Measurements from ENCODE around the gene ENTPD3.

ENTPD3 gene

DNA sequence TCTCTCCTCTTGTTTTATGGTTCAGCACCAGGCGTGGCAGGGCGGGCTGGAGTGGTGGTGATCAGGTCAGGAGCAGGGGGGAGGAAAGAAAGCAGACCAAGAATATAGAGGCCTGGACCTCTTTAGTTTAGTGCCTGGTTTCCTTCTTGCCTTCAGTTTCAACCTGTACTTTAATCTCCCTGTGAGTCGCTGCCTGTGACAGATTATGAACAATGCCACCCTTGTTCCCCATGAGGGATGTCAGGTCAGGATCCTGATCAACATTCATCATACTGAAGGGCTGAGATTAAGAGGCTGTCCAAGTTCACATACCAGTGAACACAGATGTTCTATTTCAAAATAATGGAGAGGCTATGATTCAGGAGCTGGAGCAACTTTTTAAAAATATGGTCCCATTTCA is 11.4 kb downstream of the ENTPD3 start:
- Histone ChIP-seq H3K9ac (no peak overlapping the region), H3K36me3 (no peaks in the 10 kb centered on the region), H3K9me3 (0 out of 2 replicates have a peak, but pooled peaks cover 5% of the 10 kb centered on the region), H4K20me1 (no peaks in the 10 kb centered on the region), H3K27me3 (no peaks in the 10 kb centered on the region), H3K4me2 (no peak overlapping the region), H3K4me3 (no peak overlapping the region), H3K4me1 (no peaks in the 10 kb centered on the region), H3K27ac (no peak overlapping the region)
- no peak for TF ChIP-seq Cebpa-rat (IDR thresholded peaks at IDR 0.05)

DNA sequence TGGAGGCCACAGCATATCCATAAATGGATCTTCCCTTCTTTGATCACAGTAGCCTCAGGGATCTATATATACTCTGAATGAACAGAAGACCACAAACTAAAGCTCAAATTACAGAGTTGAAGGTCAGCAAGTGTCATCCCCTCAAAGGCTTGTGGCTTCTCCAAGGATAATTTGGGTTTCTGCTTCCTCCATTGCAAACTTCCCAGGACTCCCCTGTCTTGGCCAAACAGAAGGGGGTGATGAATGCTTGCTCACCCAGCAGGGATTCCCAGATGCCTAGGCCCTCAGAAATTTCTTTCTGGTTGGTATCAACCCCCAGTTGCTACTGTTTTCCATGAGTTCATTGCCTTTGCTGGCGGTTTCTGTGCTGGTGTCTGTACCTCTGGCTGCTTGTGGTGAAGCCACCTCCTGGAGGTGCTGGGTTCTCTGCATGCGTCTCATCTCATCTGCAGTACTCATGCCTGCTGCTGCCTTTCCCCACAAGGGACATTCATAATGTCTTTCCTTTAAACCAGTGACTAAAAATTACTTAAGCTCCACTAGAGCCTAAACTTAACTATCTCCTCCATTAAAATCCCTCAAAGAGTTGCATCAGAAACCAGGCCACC is 17.7 kb downstream of the ENTPD3 start:
- Histone ChIP-seq H3K9me3 (no peaks in the 10 kb centered on the region), H3K27ac (no peak overlapping the region), H3K4me1 (no peaks in the 10 kb centered on the region), H3K9ac (no peak overlapping the region), H3K4me3 (no peak overlapping the region), H3K36me3 (no peaks in the 10 kb centered on the region), H3K4me2 (no peak overlapping the region), H4K20me1 (no peaks in the 10 kb centered on the region), H3K27me3 (no peaks in the 10 kb centered on the region)
- TF ChIP-seq Cebpa-rat (IDR thresholded peaks at IDR 0.05): no peak

DNA sequence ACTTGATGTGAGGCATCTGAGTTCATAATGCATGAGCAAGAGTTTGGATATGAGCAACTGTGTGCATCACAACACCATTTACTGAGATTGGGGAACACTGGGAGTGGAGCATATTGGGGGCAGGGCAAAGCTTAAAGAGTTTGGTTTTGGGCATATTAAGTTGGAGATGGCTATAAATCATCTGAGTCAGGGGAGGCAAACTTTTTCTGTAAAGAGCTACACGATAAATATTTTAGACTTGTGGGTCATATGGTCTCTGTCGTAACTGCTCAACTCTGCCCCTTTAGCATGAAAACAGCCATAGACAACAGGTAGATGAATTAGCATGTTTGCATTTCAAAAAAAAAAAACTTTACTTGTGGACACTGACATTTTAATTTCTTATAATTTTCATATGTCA is 20.0 kb downstream of the ENTPD3 start:
- Histone ChIP-seq H3K36me3 (no peaks in the 10 kb centered on the region), H3K27ac (no peak overlapping the region), H3K9me3 (no peaks in the 10 kb centered on the region), H4K20me1 (no peaks in the 10 kb centered on the region), H3K27me3 (no peaks in the 10 kb centered on the region), H3K4me1 (no peaks in the 10 kb centered on the region), H3K9ac (no peak overlapping the region), H3K4me2 (no peak overlapping the region), H3K4me3 (no peak overlapping the region)
- no peak for TF ChIP-seq Cebpa-rat (IDR thresholded peaks at IDR 0.05)

DNA sequence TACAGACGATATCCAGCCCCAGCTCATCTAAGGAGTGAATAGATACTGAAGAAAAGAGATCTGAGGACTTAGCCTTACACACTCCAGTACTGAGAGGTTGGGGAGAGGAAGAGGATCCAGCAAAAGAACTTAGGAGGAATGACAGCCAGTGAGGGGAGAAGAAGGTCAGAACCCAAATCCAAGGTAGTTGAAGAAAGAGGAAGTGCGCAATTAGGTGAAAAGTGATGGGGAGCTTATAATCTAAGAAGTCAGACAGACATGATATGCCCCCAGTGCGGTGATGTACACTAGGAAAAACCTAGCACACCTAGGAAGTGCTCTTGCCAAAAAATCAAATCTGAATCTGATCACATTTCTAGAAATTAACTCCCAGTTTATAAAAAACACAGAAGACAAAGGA is 20.6 kb downstream of the ENTPD3 start:
- no peak overlapping the region for H3K4me2 ChIP-seq
- H3K9me3 ChIP-seq: no peaks in the 10 kb centered on the region
- TF ChIP-seq Cebpa-rat (IDR thresholded peaks at IDR 0.05): no peak
- no peak overlapping the region for H3K4me3 ChIP-seq
- H3K4me1 ChIP-seq: no peaks in the 10 kb centered on the region
- no peaks in the 10 kb centered on the region for H3K27me3 ChIP-seq
- no peaks in the 10 kb centered on the region for H3K36me3 ChIP-seq
- no peaks in the 10 kb centered on the region for H4K20me1 ChIP-seq
- H3K9ac ChIP-seq: no peak overlapping the region
- no peak overlapping the region for H3K27ac ChIP-seq

DNA sequence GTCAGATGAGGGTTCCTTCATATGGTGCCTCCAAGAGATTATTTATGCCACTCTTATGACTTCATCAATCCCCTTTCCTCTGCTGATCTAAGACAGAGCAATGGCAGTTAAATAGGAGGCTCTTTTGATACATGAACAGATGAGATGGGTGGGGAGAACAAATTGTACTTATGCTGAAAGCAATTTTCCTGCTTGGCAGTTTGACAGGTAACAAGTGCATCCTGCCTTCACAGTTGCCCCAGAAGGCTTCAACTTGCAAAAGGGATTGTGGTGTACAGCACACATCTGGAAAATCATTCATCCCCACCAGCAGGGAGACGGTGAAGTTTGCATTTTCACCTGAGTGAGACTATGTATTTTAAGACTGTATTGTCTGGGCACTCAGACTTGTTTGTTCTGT is 27.3 kb downstream of the ENTPD3 start:
- no peaks in the 10 kb centered on the region for H3K9me3 ChIP-seq
- H3K4me2 ChIP-seq: no peak overlapping the region
- no peaks in the 10 kb centered on the region for H3K4me1 ChIP-seq
- no peaks in the 10 kb centered on the region for H4K20me1 ChIP-seq
- H3K4me3 ChIP-seq: no peak overlapping the region
- no peaks in the 10 kb centered on the region for H3K27me3 ChIP-seq
- no peak for TF ChIP-seq Cebpa-rat (IDR thresholded peaks at IDR 0.05)
- H3K36me3 ChIP-seq: no peaks in the 10 kb centered on the region
- no peak overlapping the region for H3K27ac ChIP-seq
- H3K9ac ChIP-seq: no peak overlapping the region

DNA sequence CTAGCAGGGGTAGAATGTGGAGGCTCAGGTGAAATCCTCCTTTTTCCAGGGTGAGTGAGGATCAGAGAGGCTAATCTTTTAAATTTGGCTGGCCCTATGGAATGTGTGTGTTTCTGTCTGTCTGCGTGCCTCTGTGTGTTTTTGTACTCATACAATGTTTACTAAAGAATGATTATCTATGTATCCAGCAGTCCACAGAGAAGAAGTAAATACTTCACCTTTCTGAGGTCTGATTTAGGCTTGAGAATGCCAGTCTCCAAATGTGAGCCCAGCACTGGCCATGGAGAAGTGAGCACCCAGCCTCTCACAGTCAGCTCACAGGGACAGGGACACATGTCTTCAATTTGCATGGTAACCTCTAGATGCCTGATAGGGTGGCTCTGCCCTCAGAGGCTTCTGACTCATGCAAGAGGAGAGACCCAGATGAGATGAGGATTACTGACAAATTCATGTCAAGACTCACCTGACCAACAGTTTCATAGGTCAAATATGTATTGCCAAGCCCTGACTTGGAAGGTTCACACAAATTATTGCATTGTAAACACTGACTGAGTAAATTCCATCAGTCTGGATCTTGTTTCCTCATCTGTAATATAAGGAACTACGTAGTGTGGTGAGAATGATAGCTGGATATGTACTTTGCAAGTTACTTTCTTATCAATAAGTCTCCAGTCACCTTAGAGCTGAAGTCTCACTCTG is 31.0 kb downstream of the ENTPD3 start:
- Histone ChIP-seq H4K20me1 (no peaks in the 10 kb centered on the region), H3K9ac (no peak overlapping the region)
- TF ChIP-seq Cebpa-rat (IDR thresholded peaks at IDR 0.05): no peak

DNA sequence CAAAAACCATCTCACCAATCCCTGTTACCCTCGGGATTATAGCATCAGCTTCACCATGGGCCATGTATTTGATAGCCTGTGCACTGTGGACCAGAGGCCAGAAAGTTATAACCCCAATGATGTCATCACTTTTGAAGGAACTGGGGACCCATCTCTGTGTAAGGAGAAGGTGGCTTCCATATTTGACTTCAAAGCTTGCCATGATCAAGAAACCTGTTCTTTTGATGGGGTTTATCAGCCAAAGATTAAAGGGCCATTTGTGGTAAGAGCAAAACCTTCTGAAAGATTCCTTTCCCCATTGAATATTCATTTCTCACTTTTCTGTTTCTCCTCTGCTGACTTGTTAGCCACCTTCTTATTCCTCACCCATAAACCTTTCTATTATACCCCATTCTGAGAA is 35.9 kb downstream of the ENTPD3 start:
- no peaks in the 10 kb centered on the region for H3K9me3 ChIP-seq
- no peaks in the 10 kb centered on the region for H4K20me1 ChIP-seq
- no peaks in the 10 kb centered on the region for H3K4me1 ChIP-seq
- H3K9ac ChIP-seq: no peak overlapping the region
- no peak overlapping the region for H3K27ac ChIP-seq
- no peak for TF ChIP-seq Cebpa-rat (IDR thresholded peaks at IDR 0.05)
- no peaks in the 10 kb centered on the region for H3K36me3 ChIP-seq
- H3K4me3 ChIP-seq: no peak overlapping the region
- no peak overlapping the region for H3K4me2 ChIP-seq
- H3K27me3 ChIP-seq: no peaks in the 10 kb centered on the region

More for the DNA sequence above, 31.0 kb downstream of the ENTPD3 start:
- H3K27ac ChIP-seq: no peak overlapping the region
- H3K36me3 ChIP-seq: no peaks in the 10 kb centered on the region
- H3K4me2 ChIP-seq: no peak overlapping the region
- H3K4me3 ChIP-seq: no peak overlapping the region
- H3K27me3 ChIP-seq: no peaks in the 10 kb centered on the region
- no peaks in the 10 kb centered on the region for H3K9me3 ChIP-seq
- no peaks in the 10 kb centered on the region for H3K4me1 ChIP-seq

DNA sequence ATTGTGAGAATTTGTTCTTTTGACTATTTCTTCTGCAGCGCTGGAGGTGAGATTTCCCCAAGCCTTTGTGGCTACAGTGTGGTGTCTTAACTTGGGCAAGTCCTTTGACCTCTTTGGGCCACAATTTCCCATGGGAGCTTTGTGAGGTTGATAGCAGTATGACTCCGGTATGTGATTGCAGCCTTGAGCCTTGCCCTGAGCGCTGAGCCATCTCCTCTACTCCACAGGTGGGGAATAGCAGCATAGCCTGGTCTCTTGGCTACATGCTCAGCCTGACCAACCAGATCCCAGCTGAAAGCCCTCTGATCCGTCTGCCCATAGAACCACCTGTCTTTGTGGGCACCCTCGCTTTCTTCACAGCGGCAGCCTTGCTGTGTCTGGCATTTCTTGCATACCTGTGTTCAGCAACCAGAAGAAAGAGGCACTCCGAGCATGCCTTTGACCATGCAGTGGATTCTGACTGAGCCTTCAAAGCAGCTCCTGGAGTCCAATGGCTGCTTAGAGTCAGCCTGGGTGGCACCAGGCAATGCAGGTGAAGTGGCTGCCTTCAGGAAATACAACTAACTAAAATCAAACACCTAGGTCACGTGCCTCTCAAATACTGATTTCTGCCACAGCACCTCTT is 40.2 kb downstream of the ENTPD3 start:
- Histone ChIP-seq H3K9me3 (no peaks in the 10 kb centered on the region), H3K27ac (no peak overlapping the region), H3K4me2 (no peak overlapping the region), H3K27me3 (no peaks in the 10 kb centered on the region), H4K20me1 (no peaks in the 10 kb centered on the region), H3K36me3 (no peaks in the 10 kb centered on the region), H3K4me1 (no peaks in the 10 kb centered on the region), H3K9ac (no peak overlapping the region), H3K4me3 (no peak overlapping the region)
- no peak for TF ChIP-seq Cebpa-rat (IDR thresholded peaks at IDR 0.05)

DNA sequence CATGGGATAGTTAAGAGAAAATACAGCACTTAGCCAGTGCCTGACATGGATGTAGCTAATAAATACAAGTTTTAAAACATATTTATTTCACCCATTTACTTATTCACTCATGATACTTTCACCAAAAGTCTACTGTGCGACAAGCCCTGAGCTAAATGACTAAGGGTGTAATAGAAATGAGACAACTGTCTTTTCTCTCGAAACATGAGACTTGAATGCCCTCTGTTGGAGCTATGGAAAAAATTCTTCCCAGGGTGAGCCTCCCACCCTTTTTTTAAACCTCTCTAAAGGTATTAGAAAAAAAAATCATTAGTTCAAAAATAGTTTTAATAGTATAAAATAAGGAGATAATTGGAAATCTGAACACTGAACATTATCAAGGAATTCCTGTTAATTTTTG is 45.8 kb downstream of the ENTPD3 start:
- Histone ChIP-seq H4K20me1 (no peaks in the 10 kb centered on the region), H3K4me2 (no peak overlapping the region), H3K9ac (no peak overlapping the region), H3K27ac (no peak overlapping the region), H3K27me3 (no peaks in the 10 kb centered on the region), H3K4me3 (no peak overlapping the region), H3K9me3 (no peaks in the 10 kb centered on the region), H3K4me1 (no peaks in the 10 kb centered on the region), H3K36me3 (no peaks in the 10 kb centered on the region)
- no peak for TF ChIP-seq Cebpa-rat (IDR thresholded peaks at IDR 0.05)

DNA sequence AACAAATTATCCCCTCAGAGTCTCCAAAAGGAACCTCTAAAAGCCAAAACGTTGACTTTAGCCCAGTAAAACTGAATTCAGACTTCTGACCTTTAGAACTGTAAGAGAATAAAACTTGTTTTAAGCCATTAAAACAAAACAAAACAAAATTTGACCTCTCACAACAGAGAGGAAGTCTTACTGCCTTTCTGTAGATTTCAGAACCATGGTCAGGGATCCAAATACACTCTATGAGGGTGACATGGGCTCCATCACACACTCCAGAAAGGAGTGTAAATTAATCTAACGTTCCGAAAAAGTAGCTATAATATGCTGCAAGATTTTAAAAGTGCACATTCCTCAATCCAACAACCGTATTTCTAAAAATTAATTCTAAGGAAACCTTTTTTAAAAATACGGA is 50.9 kb downstream of the ENTPD3 start:
- H4K20me1 ChIP-seq: no peaks in the 10 kb centered on the region
- H3K4me2 ChIP-seq: no peak overlapping the region
- no peaks in the 10 kb centered on the region for H3K36me3 ChIP-seq
- no peaks in the 10 kb centered on the region for H3K4me1 ChIP-seq
- no peak overlapping the region for H3K4me3 ChIP-seq
- H3K9me3 ChIP-seq: no peaks in the 10 kb centered on the region
- H3K27ac ChIP-seq: no peak overlapping the region
- no peaks in the 10 kb centered on the region for H3K27me3 ChIP-seq
- no peak for TF ChIP-seq Cebpa-rat (IDR thresholded peaks at IDR 0.05)
- H3K9ac ChIP-seq: no peak overlapping the region

Measured in BLaER1 (cell line).